ENCODE data around the gene PRR19.
"Not testable (repeated sequence)": the region's sequence is repeated elsewhere in the genome, so short reads cannot be mapped to it uniquely, and the experiment has no call there.

PRR19 gene

GRCh38 chr19:42301646-42302203, at the start of gene PRR19:
Gene PRR19, plus strand, starts transcription at chr19:42302132. Its CDS starts 7,453 bp downstream, at chr19:42309585.
- H3K4me3 ChIP-seq (ENCODE audit: low read depth, low read length), result peak within 1 kb of the TSS; percentile 83

GRCh38 chr19:42252365-42253244, 49.3 kb upstream of the PRR19 start:
- peak overlapping the region; percentile 67 for H3K4me3 ChIP-seq (ENCODE audit: low read depth, low read length)

DNA sequence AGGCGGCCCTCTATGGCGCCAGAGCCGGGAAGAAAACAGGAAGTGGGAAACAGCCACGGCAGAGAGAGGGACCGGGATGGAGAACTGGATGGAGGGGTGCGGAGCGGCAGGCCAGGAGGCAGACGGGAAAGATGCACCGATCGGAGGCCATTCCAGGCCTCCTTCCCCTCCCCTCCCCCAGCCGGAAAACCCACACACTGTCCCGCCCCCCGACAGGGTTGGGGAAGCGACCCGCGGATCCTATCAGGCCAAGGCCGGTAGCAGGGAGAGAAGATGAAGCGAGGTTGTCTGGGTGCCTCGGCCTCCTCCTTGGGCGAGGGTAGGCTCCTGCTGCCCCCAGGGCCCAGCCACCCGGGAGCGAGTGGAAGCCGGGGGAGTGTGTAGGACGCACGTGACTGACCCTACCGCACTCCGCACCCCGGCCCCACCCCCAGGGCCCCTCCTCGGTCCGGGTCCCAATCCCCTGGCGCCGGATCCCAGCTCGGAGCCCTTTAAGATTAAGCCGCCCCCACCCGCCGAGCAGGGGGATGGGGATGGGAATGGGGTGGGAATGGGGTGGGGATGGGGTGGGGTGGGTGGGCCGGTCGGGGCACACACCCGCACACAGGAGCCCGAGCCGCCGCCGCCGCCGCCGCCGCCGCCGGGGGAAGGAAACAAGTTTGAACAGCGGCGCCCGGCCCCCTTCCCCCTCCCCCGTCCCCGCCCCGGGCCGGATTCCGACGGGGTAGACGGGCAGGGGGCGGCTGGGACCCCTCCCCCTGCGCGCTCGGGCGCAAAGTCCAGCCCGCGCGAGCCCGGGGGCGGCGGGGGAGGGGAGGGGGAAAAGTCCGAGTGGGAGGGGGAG, 48.5 kb upstream of the PRR19 start:
- peak overlapping the region; percentile 67 for H3K4me3 ChIP-seq (ENCODE audit: low read depth, low read length)

- H3K4me3 ChIP-seq (ENCODE audit: low read depth, low read length), result peak overlapping the region; percentile 87
Observed at GRCh38 chr19:42254089-42254849, 47.7 kb upstream of the PRR19 start.

DNA sequence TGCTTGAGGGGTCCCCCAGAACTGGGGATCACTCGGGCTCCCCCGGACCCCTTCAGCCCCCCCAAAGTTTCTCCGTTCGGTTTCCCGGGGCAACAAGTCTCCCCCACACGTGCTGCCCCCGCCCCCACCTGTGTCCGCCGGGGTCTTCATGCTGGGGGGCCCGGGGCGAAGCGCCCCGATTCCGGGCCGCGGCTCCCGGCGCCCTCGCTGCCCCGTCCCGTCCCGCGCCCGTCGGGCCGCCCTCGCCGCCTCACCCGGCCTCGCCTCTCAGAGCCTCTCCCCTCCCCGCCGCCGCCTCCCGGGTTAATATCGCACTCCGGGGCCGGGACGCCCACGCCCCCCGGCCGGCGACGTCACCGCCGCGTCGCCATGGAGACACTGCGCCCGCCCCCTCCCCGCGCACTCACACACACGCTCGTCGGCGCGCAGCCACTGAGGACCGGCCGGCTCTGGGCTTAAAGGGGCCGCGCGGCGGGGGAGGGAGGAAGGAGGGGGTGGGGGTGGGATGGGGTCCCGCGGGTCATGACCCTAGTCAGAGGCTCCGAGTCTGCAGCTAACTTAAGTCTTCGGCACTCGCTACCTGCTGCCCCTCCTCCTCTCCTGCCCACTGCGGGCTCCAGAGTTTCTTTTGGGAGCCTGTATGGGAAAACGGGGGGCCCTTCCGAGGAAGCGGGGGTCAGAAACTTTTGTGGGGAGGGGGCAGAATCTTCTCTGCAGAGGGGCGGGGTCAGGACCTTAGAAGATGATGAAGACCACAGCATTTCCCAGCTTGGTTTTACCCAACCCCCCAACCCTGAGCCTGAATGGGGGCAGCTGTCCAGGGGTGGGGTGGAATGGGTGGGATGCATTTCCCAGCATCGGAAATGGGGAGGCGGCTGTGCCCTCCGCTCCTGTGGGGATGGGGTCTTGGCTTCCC, 46.8 kb upstream of the PRR19 start, which contains the start of gene ERF:
ERF (minus strand) TSS at position 279 of the 916 bp plus-strand sequence; CDS start at position 150, 129 bp downstream.
- peak within 1 kb of the TSS; percentile 87 for H3K4me3 ChIP-seq (ENCODE audit: low read depth, low read length)

DNA sequence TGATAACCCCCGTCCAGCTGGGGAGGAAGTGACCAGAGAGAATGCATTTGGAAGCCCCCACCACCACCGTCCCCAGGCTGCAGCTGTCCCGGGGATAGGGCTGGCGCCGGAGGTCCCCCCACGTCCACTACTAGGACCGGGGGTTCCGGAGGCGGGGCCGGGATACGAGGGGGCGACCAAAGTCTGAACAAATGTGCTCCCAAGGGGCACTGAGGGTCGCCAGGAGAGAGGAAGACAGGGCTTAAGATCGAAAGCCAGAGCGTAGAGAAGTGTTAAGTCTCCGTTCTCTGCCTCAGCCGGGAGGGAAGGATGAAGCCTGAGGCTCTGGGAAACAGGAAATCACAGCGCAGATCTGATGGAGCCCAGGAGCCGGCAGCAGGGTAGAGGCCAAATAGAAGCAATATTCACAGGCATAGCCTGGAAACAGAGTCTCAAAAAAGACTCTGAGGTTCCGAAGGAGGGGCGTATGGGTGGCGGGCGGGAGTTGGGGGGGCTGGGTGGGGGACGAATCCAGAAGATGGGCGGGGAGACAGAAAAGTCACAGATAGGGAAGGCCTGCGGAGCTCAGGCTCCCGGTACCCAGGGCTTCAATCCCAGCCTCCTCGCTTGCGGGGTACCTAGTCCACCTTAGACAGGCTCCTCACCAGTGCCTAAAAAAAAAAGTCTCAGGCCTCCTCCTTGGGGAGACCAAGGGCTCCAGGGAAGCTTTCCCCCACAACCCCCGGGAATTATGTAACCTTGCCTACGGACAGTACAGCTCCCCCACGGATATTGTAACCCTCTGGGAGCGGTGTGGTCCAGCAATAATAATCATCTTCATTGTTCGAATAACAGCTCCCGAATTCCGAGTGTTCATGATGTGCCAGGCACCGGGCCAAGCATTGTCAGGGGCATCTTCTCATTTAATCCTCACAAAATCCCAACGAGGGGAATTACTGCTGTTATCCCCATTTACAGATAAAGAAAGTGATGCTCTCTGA, 45.9 kb upstream of the PRR19 start:
- H3K4me3 ChIP-seq (ENCODE audit: low read depth, low read length), result peak overlapping the region; percentile 35

GRCh38 chr19:42257842-42258241, 44.1 kb upstream of the PRR19 start:
- not testable (repeated sequence) for H3K4me3 ChIP-seq (ENCODE audit: low read depth, low read length)

DNA sequence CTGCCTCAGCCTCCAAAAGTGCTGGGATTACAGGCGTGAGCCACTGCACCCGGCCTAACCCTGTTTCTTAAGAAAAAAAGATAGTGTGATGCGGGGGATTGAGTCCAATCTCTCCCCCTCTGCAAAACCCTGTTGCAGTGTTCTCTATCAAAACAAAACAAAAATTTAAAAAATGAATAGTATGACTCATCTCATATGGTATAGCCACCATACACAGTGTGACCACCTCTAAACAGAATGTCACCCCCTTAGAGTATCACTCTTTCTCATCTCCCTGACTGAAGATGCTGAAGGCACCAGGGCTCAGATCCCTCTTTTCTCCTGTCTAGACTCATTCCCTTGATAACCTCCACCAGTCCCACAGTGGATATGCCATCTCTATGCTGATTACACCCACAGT, 40.2 kb upstream of the PRR19 start:
- H3K4me3 ChIP-seq (ENCODE audit: low read depth, low read length), result no peak overlapping the region

GRCh38 chr19:42266105-42266504, 35.8 kb upstream of the PRR19 start:
- H3K4me3 ChIP-seq (ENCODE audit: low read depth, low read length), result not testable (repeated sequence)

DNA sequence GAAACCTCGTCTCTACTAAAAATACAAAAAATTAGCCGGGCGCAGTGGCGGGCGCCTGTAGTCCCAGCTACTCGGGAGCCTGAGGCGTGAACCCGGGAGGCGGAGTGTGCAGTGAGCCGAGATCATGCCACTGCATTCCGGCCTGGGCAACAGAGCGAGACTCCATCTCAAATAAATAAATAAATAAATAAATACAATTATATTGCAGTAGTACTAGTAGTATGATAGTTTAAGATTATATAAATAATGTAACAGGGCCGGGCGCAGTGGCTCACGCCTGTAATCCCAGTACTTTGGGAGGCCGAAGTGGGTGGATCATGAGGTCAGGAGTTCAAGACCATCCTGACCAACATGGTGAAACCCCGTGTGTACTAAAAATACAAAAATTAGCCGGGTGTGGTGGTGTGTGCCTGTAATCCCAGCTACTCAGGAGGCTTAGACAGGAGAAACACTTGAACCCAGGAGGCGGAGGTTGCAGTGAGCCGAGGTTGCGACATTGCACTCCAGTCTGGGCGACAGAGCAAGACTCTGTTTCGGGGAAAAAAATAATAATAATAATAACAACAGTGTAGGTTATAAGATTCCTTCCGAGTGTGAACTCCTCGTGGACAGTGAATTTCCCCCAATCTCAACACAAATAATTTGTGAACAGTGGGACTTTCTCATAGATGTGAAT, 34.9 kb upstream of the PRR19 start:
- not testable (repeated sequence) for H3K4me3 ChIP-seq (ENCODE audit: low read depth, low read length)

- peak overlapping the region; percentile 95 for H3K4me3 ChIP-seq (ENCODE audit: low read depth, low read length)
Observed at GRCh38 chr19:42267644-42268141, 34.2 kb upstream of the PRR19 start.

DNA sequence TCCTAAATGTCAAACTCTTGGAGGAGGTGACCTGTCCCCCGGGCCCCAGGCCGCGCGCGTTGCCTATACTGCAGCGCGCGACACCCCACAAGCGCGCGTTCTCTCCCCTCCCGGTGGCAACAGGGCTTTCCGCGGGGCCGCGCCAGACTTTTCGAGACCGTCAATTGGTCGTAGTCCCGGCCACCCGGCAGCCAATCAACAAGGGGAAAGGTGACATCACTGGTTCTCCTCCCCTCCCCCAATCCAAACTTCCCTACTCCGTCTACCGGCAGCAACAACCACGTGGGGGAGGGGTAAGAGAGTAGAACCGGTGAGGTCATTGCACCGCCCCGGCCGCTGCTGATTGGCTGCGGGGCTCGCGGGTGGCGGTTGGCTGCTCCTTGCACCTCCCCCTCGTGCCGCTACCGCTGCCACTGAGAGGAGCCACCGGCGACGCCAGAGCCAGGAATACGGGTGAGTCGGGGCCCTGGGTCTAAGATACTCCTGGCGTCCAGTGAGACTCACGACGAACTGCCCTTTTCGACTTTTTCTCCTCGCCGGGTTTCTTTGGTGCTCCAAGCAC, 33.7 kb upstream of the PRR19 start:
- peak overlapping the region; percentile 95 for H3K4me3 ChIP-seq (ENCODE audit: low read depth, low read length)

DNA sequence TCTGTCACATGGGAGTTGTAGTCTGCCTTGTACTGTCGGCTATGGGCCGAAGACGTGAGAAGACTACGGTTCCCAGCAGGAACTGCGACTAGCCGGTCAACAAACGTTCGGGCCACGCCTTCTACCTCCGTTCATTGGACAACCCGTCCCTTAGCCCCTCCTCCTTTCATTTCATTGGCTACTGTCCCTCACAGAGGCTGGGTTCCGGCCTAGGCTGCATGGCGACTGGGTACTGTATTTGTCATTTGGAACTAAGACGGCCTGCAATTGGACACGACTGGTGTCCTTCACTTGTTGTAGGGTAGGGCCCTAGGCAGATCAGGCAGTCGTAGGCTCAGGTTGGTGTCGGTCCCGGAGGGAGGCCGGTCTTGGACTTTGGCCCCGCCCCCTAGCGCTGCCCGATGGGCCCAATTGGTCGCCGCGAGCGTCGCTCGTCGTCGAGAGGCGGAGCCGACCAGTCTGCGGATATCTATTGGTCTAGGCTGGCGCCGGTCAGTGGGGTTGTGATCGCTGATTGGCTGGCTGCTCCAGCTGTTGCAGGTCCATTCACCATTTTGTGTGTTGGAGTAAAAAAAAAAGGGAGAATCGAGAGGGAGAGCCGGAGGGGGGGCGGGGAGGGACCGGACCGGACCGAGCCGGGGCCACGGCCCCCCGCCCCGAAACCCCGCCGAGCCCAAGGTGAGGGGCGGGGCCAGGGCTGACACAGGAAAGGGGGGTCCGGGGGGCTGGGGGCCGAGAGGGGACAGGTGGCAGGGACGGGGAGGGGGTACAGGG, 33.0 kb upstream of the PRR19 start, which contains the start of gene CIC:
CIC (plus strand) TSS at position 549 of the 774 bp plus-strand sequence. CDS start 2,532 bp downstream, outside the sequence.
- H3K4me3 ChIP-seq (ENCODE audit: low read depth, low read length), result peak within 1 kb of the TSS; percentile 95

DNA sequence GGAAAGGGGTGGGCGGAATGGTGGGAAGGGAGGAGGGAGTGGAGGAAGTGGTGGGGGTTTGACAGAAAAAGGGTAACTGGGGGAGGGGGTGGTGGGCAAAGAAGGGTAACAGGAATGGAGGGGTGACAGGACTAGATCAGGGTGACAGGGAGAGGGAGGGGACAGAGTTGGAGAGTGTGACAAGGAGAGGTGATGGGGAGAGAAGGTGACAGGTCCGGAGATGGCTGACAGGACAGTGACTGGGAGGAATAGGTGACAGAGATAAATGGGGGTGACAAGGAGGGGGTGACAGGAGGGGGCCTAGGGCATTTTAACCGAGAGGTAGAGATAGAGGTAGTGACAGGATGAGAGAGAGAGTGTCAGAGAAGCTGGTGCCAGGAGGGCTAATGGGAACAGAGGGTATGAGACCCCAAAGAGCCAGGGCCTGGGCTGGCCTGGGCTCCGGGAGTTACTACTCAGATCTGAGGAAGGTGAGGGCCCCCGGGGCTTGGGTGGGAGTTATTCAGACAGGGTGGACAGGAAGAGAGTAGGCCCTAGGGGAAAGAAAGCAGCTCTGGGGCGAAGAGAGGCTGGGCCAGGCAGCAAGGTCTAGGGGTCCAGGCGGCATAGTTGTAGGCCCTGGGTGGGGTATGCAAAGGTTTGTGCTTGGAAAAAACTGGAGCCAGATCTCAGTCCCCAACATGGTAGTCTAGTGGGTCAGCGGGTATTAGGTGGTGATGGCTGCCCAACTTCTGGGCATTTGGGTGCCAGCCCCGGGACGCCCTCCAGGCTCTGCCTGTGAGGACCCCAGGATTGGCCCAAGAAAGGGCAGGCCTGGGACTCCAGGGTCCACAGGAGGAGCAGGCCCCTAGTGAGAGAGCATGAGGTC, 32.2 kb upstream of the PRR19 start:
- peak overlapping the region; percentile 35 for H3K4me3 ChIP-seq (ENCODE audit: low read depth, low read length)

GRCh38 chr19:42270346-42271044, 31.4 kb upstream of the PRR19 start:
- H3K4me3 ChIP-seq (ENCODE audit: low read depth, low read length), result no peak overlapping the region
